ENCODE data around the gene FAM200B. TPM values are rescaled to one million over a fixed set of nuclear protein-coding genes. Genes with fewer than 3 reads are reported as not detected.

Gene FAM200B
- total RNA-seq, 1 experiment from 2014 or later: 39.5 TPM

- no peaks in the 10 kb centered on the region for H3K36me3 ChIP-seq (replicated peaks; ENCODE audit: control insufficient read depth, insufficient read depth, low read length)
- H3K4me3 ChIP-seq (ENCODE audit: insufficient read depth, low read depth, low read length): no peak overlapping the region
- no peaks in the 10 kb centered on the region for H3K27me3 ChIP-seq (ENCODE audit: control insufficient read depth, insufficient read depth, low read length)
- no peak for DNase-seq
These were observed 15.2 kb downstream of the FAM200B start for GRCh38 chr4:15696866-15697265.

GRCh38 chr4:15702941-15703403 lies 21.3 kb downstream of the FAM200B start, which contains the start of gene BST1:
BST1 (plus strand) TSS chr4:15703065; CDS start chr4:15703145, 80 bp downstream.
- peak; percentile 25 for DNase-seq
- H3K36me3 ChIP-seq (replicated peaks; ENCODE audit: control insufficient read depth, insufficient read depth, low read length): no peaks in the 10 kb centered on the region

GRCh38 chr4:15703439-15703838 lies 21.8 kb downstream of the FAM200B start:
- no peak for DNase-seq
- Histone ChIP-seq H3K4me3 (ENCODE audit: insufficient read depth, low read depth, low read length) (no peak overlapping the region), H3K27me3 (ENCODE audit: control insufficient read depth, insufficient read depth, low read length) (no peaks in the 10 kb centered on the region), H3K36me3 (replicated peaks; ENCODE audit: control insufficient read depth, insufficient read depth, low read length) (no peaks in the 10 kb centered on the region)

More at GRCh38 chr4:15702941-15703403, 21.3 kb downstream of the FAM200B start, which contains the start of gene BST1:
- H3K4me3 ChIP-seq (ENCODE audit: insufficient read depth, low read depth, low read length): peak within 1 kb of the TSS; percentile 34; the same call in 1 of the 2 replicates
- no peaks in the 10 kb centered on the region for H3K27me3 ChIP-seq (ENCODE audit: control insufficient read depth, insufficient read depth, low read length)

- Histone ChIP-seq H3K4me3 (ENCODE audit: insufficient read depth, low read depth, low read length) (no peak overlapping the region), H3K27me3 (ENCODE audit: control insufficient read depth, insufficient read depth, low read length) (no peaks in the 10 kb centered on the region), H3K36me3 (replicated peaks; ENCODE audit: control insufficient read depth, insufficient read depth, low read length) (no peaks in the 10 kb centered on the region)
- no peak for DNase-seq
These were observed 22.5 kb downstream of the FAM200B start for GRCh38 chr4:15704129-15704528.

GRCh38 chr4:15706646-15707362 lies 25.2 kb downstream of the FAM200B start:
- DNase-seq: no peak
- Histone ChIP-seq H3K4me3 (ENCODE audit: insufficient read depth, low read depth, low read length) (no peak overlapping the region), H3K36me3 (replicated peaks; ENCODE audit: control insufficient read depth, insufficient read depth, low read length) (no peaks in the 10 kb centered on the region), H3K27me3 (ENCODE audit: control insufficient read depth, insufficient read depth, low read length) (no peaks in the 10 kb centered on the region)

DNA sequence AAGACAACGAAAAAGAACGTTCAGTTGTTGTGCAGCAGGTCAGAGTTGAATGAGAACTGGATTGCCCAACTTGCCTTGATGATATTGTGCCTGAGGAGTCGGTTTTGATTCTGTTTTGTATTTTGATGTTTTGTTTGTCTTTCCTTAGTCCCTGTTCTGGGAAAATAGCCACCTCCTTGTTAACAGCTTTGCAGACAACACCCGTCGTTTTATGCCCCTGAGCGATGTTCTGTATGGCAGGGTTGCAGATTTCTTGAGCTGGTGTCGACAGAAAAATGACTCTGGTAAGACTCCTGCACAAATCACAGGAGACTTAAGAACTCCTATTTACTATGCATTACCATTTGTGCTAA lies 25.7 kb downstream of the FAM200B start:
- Histone ChIP-seq H3K4me3 (ENCODE audit: insufficient read depth, low read depth, low read length) (no peak overlapping the region), H3K36me3 (replicated peaks; ENCODE audit: control insufficient read depth, insufficient read depth, low read length) (no peaks in the 10 kb centered on the region), H3K27me3 (ENCODE audit: control insufficient read depth, insufficient read depth, low read length) (no peaks in the 10 kb centered on the region)
- DNase-seq: no peak

DNA sequence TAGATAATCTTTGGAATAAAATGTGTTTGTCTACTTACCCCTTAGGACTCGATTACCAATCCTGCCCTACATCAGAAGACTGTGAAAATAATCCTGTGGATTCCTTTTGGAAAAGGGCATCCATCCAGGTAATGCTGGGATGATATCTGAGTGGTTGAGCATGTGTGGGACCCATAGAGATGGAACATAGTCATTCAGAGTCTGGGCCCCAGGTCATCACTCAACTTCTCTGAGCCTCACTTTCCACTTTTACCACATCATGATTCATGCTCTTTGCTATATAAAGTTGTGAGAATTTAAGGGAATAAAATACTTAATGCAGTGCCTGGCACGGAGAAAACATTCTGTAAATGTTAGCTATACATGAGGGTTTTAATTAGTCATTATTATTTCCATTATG lies 30.1 kb downstream of the FAM200B start:
- no peak overlapping the region for H3K4me3 ChIP-seq (ENCODE audit: insufficient read depth, low read depth, low read length)
- no peaks in the 10 kb centered on the region for H3K36me3 ChIP-seq (replicated peaks; ENCODE audit: control insufficient read depth, insufficient read depth, low read length)
- H3K27me3 ChIP-seq (ENCODE audit: control insufficient read depth, insufficient read depth, low read length): no peaks in the 10 kb centered on the region
- DNase-seq: no peak

DNA sequence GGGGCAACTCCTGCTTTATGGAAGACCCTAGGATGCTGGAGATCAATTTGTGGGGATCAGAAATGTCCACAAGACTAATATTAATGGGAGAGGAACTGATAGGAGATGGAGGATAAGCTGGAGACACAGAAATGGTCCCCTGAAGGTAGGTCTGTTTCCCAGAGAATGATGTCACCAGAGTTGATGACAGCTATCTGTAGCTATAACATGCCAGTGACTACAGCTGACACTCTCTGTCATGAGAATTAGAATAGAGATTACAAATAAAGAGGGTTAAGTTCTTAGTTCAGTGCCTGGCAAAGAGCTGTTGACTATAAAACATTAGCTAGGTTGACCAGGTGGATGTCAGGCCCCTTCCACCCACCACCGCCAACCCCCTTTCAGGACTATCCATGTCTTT lies 30.6 kb downstream of the FAM200B start:
- Histone ChIP-seq H3K4me3 (ENCODE audit: insufficient read depth, low read depth, low read length) (no peak overlapping the region), H3K27me3 (ENCODE audit: control insufficient read depth, insufficient read depth, low read length) (no peaks in the 10 kb centered on the region), H3K36me3 (replicated peaks; ENCODE audit: control insufficient read depth, insufficient read depth, low read length) (no peaks in the 10 kb centered on the region)
- no peak for DNase-seq

GRCh38 chr4:15714141-15714540 lies 32.5 kb downstream of the FAM200B start:
- H3K4me3 ChIP-seq (ENCODE audit: insufficient read depth, low read depth, low read length): no peak overlapping the region
- no peaks in the 10 kb centered on the region for H3K36me3 ChIP-seq (replicated peaks; ENCODE audit: control insufficient read depth, insufficient read depth, low read length)
- no peak for DNase-seq
- no peaks in the 10 kb centered on the region for H3K27me3 ChIP-seq (ENCODE audit: control insufficient read depth, insufficient read depth, low read length)

DNA sequence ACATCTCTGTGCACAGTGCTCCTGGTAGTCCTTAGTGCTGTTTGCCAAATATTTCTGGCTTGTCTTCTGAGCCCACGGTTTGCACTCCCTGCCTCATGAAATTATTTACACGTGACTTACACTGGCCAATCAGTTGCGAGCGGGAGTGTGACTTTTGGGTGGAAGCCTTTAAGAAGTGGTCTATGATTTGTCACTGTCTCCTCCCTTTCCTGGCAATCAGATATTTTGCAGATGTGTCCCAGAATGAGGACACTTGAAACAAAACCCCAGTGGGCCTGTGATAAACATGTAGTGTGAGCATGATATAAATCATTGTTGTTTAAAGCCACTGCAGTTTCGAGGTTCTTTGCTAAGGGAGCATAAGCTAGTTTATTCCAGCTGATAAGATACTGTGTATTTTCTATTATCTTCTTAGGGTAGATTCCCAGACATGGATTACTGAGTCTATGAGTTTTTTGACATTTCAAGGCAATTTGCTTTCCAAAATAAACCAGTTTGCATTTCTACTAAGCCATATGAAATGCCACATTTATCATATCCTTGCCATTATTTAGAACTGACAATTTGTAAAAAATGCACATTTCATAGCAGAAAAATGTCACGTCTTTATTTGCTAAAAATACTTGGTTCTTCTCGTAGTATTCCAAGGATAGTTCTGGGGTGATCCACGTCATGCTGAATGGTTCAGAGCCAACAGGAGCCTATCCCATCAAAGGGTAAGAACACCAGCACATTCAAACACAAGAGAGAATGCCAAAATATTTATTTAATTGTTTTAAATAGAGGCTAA lies 33.2 kb downstream of the FAM200B start:
- Histone ChIP-seq H3K4me3 (ENCODE audit: insufficient read depth, low read depth, low read length) (no peak overlapping the region), H3K27me3 (ENCODE audit: control insufficient read depth, insufficient read depth, low read length) (no peaks in the 10 kb centered on the region), H3K36me3 (replicated peaks; ENCODE audit: control insufficient read depth, insufficient read depth, low read length) (no peaks in the 10 kb centered on the region)
- no peak for DNase-seq

DNA sequence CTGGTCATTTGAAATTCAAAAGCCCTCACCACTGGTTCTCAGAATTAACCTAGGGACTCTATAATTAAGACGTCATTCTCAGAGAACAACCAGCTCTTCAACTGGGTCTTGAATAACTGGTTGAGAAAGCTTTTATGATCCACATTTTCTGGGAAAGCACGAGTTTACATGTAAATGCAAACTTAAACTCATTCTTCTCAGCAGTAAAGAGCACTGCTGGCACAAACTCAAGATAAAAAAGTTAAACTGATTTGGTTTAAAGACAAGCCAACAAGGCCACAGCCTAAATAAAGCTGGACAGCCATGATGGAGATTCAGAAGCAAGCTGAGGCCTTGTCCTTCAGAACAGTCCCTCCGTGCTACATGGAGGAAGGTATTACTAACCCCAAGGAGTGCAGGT lies 34.5 kb downstream of the FAM200B start:
- Histone ChIP-seq H3K27me3 (ENCODE audit: control insufficient read depth, insufficient read depth, low read length) (no peaks in the 10 kb centered on the region), H3K36me3 (replicated peaks; ENCODE audit: control insufficient read depth, insufficient read depth, low read length) (no peaks in the 10 kb centered on the region), H3K4me3 (ENCODE audit: insufficient read depth, low read depth, low read length) (no peak overlapping the region)
- DNase-seq: no peak

GRCh38 chr4:15717086-15717485 lies 35.5 kb downstream of the FAM200B start:
- no peaks in the 10 kb centered on the region for H3K27me3 ChIP-seq (ENCODE audit: control insufficient read depth, insufficient read depth, low read length)

DNA sequence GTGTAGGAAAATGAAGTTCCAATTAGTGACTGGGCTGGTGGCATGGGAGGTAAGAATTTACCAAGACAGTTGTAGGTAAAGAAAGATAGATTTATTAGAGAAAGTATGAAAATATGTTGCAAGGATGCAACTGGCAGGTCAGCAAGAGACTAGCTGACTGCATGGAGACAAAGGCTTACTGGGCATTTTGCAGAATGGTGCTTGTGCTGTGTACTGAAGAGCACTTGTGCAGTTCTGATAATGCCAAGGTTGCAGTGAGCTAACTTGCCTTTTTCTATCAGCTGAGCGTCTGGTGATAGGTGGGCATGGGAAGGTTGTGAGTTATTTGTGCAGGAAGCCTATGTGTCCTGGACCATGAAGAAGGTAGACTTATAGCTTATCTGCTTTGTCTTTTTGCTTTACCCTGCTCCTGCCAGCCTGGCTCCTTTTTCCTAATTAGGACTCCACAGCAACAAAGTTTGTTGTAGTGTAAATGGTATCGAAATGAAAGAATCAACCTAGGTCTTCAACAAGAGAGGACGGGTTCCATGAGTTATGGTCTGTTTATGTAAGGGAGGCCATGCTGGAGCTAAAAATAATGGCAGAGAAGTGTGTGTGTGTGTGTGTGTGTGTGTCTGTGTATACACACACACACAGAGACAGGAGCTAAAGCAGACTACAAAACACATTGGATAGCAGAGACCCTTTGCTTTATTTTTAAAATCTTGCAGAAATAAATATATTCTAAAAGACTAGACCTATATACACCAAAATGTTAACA lies 36.2 kb downstream of the FAM200B start:
- Histone ChIP-seq H3K27me3 (ENCODE audit: control insufficient read depth, insufficient read depth, low read length) (no peaks in the 10 kb centered on the region), H3K4me3 (ENCODE audit: insufficient read depth, low read depth, low read length) (no peak overlapping the region), H3K36me3 (replicated peaks; ENCODE audit: control insufficient read depth, insufficient read depth, low read length) (no peaks in the 10 kb centered on the region)
- no peak for DNase-seq

More at GRCh38 chr4:15717086-15717485, 35.5 kb downstream of the FAM200B start:
- no peak for DNase-seq
- Histone ChIP-seq H3K36me3 (replicated peaks; ENCODE audit: control insufficient read depth, insufficient read depth, low read length) (no peaks in the 10 kb centered on the region), H3K4me3 (ENCODE audit: insufficient read depth, low read depth, low read length) (no peak overlapping the region)

GRCh38 chr4:15718465-15718864 lies 36.8 kb downstream of the FAM200B start:
- no peaks in the 10 kb centered on the region for H3K27me3 ChIP-seq (ENCODE audit: control insufficient read depth, insufficient read depth, low read length)
- DNase-seq: no peak
- no peaks in the 10 kb centered on the region for H3K36me3 ChIP-seq (replicated peaks; ENCODE audit: control insufficient read depth, insufficient read depth, low read length)
- no peak overlapping the region for H3K4me3 ChIP-seq (ENCODE audit: insufficient read depth, low read depth, low read length)
